HG03066 (cell line): ENCODE results near the gene KRT12.

Experiments used
- ATAC-seq: cut with Tn5 transposase; IDR thresholded peaks from one replicate; pipeline ENCODE4 v1.9.1; 2021; ENCODE audit warnings: low read depth; ENCODE audit not compliant: unreplicated experiment

Gene KRT12

DNA sequence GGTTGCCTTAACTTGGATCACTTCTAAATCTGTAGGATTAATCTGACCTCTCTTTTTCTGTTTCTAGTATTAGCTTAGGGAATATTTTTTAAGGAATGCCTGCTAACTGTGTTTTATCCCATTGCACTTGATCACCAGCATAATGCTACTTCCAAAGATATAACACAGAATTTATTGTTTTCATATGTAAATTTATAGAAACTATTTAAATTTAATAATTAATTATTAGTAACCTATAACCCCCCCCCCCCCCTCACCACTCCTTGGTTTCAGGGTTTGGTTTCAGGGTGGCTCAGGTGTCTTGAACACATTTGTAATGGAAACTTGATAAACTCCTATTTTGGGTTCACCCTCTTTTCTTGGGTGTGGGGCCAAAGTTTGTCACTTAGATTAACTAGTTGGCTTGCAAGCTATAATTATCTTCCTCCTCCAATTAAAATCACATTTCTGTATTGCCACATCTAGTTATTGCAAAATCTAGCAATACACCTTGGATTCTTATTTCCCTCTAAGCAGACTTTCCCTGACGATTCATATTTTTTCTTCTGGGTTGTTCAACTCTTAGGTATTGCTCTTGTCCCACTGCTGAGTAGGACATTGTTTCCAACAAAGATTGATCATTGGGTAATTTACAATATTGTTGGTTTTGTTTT, 18.3 kb downstream of the KRT12 start:
- ATAC-seq: no peak

- no peak for ATAC-seq
Observed at GRCh38 chr17:40846515-40847144, 20.4 kb downstream of the KRT12 start.

- no peak for ATAC-seq
Observed at GRCh38 chr17:40844671-40845107, 22.3 kb downstream of the KRT12 start.

DNA sequence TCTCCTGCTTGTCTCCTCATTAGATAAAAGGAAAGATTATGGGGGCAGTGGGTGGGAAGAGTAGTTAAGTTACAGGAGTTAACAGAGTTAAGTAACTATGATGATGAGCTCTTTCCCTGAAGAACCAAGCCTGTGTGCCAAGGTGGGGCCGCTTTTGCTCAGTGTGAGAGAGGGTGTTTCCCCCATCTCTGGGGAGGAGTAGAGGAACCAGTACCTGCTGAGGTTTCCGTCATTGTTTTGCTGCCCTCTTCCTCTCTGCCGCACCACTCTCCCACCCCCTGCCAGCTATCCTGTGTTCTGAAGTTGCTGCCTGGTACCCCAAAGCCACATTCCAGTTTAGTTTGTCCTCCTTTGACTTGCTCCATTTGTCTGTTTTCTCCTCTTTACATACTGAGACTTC, 23.8 kb downstream of the KRT12 start:
- ATAC-seq: no peak

GRCh38 chr17:40841246-40841645, 25.8 kb downstream of the KRT12 start:
- ATAC-seq: no peak

DNA sequence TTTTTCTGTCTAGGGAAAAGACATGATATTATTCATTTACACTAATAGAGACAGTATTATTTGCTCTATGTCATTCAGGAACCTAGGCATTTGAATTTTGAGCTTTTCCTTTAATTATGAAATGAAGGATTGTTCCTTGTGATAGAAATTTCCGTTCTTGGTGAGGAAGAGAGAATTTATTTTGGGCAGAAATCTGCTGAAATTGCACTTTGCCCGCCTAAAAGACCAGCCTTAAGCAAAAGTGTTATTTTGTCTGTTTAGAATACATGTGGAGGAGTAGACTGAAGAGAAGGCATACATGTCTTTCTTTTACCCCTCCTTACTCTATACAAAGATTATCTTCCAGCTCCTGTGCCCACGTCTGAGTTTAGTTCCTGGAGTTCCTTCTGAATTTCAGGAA, 27.8 kb downstream of the KRT12 start:
- ATAC-seq: no peak

- no peak for ATAC-seq
Observed at GRCh38 chr17:40836020-40836419, 31.0 kb downstream of the KRT12 start.

DNA sequence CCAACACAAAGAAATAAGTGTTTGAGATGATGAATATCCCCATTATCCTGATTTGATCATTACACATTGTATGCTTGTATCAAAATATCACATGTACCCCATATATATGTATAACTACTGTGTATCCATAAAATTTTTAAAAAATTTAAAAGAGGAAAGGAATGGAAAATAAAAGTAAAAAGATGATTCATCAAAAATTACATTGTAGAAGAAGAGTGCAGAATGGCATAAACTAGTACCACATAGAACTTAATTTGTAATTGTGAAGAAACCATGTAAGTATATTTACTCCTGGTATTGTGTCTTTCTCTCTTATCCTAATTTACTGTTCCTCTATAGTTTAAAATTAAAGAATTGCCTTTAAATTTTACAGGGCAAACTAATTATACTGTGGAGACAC, 33.1 kb downstream of the KRT12 start:
- no peak for ATAC-seq

DNA sequence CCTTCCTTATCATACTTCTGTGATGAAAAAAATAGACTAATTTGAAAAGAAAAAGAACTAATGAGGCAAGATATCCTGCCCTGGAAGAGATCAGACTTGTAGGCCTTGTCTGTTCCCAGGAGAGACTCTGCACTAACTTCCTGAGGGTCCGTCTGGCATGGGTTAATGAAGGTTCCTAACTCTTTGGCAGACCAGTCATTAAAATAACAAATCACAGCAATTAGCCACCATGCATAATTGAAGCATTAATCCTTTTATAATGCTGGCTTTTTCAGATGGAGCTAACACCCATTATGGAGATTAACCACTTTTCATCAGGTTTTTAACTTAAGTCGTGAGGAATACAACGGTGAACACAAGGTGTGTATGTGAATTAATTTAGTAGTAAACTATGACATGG, 34.2 kb downstream of the KRT12 start:
- no peak for ATAC-seq

GRCh38 chr17:40830085-40830776, 36.8 kb downstream of the KRT12 start:
- ATAC-seq: no peak

DNA sequence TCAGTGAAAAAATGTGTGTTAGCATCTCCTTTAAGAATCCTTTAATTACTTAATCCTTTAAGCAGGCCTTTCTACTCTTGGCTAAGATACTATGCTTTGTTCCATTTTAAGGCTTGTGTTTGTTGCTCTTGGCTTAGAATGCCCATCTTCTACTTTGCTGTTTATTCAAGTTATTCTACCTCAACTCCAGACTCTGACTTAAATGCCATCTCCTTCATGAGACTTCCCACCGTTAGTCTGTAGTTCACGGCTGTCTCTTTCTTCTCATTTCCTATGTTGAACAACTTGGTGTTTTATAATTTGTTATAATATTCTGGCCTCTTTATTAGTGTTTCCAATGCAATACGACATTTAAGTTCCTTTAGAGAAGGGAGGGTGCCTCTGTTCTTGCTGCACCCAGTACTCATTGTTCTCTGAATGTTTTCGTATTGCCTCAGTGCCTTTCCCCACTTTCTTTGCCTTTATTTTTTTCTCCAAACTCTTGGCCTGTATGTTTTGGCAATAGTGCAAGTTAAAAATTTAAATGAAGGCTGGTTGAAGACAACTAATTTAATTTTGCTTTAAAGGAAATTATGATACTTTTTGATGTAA, 38.5 kb downstream of the KRT12 start:
- ATAC-seq: no peak

GRCh38 chr17:40827746-40828453, 39.1 kb downstream of the KRT12 start:
- no peak for ATAC-seq

- ATAC-seq: no peak
Observed at GRCh38 chr17:40825599-40825998, 41.4 kb downstream of the KRT12 start.

DNA sequence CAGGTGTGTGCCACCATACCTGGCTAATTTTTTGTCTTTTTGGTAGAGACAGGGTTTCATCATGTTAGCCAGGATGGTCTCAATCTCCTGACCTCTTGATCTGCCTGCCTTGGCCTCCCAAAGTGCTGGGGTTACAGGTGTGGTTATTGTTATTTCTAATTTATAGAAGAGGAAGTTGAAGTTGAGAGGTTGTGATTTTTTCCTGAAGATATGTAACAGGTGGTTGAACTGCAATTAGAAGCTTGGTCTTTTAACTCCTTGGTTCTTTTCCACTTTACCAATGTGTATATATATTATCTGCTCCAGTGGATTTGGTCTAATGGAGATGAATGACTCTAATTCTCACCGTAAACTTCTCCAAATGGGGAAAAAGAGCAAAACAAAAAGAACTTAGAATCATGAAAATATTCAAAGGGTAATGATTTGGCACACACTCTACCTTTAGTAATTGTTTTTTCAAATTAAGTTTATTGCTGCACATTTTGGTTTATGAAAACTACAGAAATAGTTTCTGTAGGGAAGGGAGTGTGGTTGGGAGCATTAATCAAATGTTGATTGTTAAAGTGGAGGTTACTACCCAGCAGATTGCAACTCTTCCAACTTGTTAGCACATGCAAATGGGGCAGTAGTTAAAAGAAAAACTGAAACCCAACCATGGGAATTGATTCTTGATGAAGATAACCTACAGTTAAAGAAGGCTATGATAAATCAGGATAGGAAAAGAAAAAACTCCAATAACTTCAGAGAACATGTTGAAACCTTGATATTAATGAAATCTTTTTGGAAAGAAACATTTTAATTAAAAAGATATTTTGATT, 42.8 kb downstream of the KRT12 start:
- ATAC-seq: no peak

DNA sequence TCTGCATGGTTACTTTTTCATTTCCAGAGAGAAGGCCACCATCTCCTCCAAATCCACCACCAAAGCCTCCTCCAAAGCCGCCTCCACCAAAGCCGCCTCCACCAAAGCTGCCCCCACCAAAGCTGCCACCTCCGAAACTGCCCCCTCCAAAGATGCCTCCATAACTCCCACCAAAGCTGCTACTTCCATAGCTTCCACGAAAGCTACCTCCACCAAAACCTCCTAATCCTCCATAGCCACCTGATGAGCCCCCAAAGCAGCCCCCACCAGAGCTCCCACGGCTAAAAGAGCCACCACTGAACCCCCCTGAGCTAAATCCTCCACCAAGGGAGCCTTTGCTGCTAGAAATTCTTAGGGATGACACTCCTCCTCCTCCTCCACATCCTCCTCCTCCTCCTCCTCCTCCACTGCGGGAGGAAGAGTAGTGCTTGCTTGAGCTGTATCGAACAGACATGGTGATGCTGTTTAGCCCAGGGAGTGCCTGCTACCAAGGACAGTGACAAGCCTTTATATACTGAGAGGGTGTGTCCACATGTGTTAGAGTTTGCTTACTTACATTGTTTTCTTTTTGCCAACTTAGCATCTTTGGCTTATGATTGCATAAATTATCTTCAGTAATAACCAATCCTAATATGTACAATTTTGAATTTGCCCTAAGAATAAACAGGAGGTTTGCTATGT, 44.8 kb downstream of the KRT12 start, which contains the start of gene KRT10:
Gene KRT10, minus strand, starts transcription at position 483 of the 681 bp plus-strand sequence. Its CDS starts 29 bp downstream, at position 454.
- ATAC-seq: no peak

DNA sequence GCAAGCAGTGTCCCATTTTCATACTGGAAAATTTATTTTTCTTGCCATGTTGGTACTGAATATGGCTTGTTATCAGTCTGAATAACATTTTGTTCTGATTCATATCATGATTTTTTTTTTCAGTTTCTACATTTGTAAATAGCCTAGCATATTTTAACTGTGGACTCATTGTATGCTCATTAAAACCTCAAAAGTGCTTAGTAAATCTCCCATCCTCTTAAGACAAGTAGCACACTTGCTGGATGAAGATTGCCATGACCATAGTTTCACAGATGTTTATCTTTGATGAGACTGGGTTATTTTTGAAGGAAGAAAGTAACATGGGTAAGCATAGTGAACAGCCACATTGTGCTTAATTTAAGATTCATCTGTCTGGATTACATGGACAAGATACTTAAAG, 45.5 kb downstream of the KRT12 start:
- ATAC-seq: no peak

DNA sequence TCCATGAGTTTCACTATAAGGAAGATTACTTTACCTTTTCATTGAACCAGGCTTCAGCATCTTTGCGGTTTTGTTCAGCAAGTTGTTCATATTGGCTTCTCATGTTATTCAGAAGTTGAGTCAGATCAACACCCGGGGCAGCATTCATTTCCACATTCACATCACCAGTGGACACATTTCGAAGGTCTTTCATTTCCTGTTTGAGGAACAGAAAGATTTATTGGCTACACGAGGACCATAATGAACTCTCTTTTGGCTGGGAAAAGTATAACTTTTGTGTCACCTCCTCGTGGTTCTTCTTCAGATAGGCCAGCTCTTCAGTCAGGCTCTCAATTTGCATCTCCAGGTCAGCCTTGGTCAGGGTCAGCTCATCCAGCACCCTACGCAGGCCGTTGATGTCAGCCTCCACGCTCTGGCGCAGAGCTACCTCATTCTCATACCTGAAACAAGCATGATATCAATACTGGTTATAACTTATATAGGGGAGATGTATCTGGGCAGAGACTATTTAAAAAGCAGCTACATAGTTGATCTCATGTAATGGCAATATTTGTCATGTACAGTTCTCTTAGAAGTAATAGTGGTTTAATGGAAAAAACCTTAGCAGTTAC, 46.7 kb downstream of the KRT12 start:
- ATAC-seq: no peak

DNA sequence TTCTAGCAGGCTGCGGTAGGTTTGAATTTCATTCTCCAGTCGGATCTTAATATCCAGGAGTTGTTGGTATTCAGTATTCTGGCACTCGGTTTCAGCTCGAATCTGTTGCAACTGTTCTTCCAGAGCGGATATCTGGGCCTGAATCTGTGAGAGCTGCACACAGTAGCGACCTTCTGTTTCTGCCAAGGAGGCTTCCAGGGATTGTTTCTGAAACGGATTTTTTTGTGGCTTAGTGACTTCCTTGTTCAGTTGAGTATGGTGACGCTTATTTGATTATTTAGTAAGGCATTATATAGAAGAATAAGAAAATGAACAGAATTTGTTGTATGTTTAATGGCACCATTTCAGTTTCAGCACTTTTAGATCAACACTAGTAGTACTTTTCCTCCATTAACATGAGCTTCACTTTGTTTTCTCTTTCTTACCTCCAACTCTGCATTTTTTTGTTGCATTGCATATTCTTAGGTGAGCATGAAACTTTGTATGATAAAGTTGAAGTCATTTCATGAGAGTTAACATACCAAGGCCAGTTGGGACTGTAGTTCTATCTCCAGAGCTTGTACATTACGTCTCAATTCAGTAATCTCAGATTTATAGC, 47.4 kb downstream of the KRT12 start:
- ATAC-seq: no peak
